DND-41 (cell line): ENCODE data around the gene SLC4A2.

Experiments
- CTCF ChIP-seq: IDR thresholded peaks from 2 replicates; pipeline ENCODE4 v1.5.1; 2012; ENCODE audit warnings: borderline replicate concordance, low read length, moderate library complexity, mild to moderate bottlenecking; ENCODE audit not compliant: poor library complexity, severe bottlenecking; ENCODE audit errors: extremely low read depth
- EZH2 ChIP-seq: IDR thresholded peaks from 3 replicates; pipeline ENCODE4 v1.6.1; 2012; ENCODE audit warnings: borderline replicate concordance, low read depth, mild to moderate bottlenecking, moderate library complexity, low read length, inconsistent platforms; ENCODE audit not compliant: severe bottlenecking

- TF ChIP-seq CTCF (no peak), EZH2 (no peak)
Observed at GRCh38 chr7:151062111-151062398, 2.7 kb downstream of the SLC4A2 start.
